Hematopoietic multipotent progenitor cell treated with erythropoietin and hydrocortisone succinate and interleukin-3 and kit ligand, for 15 days (in vitro differentiated cells): Measurements from ENCODE around the gene AFTPH.

Source experiments
- DNase-seq: peaks from one replicate; pipeline ENCODE4 v3.0.0-alpha.2; 2015; ENCODE audit warnings: low spot score

Gene AFTPH

GRCh38 chr2:64593035-64593655, 69.0 kb downstream of the AFTPH start:
- DNase-seq = no peak

- no peak for DNase-seq
These were observed 70.3 kb downstream of the AFTPH start for GRCh38 chr2:64594226-64594989.

- no peak for DNase-seq
These were observed 71.5 kb downstream of the AFTPH start for GRCh38 chr2:64595397-64596176.

GRCh38 chr2:64598226-64598625, 74.1 kb downstream of the AFTPH start:
- no peak for DNase-seq

DNA sequence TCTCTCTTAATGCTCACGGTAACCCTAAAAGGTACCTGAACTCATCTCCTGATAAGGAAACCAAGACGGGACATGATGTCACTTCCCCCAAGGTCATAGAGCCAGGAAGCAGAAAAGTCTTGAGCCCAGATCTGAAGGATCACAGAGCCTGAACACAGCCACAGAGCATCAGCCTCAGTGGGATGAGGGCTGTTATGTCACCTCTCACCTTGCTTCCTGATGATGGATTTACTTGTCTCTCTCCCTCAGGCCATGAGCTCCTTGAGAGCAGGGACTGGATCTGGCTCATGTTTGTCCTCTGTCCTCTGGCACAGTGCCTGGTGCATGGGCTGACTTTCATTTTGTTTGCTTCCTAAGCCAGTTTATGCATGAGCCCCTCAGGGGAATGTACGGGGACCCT, 75.3 kb downstream of the AFTPH start:
- DNase-seq = no peak

DNA sequence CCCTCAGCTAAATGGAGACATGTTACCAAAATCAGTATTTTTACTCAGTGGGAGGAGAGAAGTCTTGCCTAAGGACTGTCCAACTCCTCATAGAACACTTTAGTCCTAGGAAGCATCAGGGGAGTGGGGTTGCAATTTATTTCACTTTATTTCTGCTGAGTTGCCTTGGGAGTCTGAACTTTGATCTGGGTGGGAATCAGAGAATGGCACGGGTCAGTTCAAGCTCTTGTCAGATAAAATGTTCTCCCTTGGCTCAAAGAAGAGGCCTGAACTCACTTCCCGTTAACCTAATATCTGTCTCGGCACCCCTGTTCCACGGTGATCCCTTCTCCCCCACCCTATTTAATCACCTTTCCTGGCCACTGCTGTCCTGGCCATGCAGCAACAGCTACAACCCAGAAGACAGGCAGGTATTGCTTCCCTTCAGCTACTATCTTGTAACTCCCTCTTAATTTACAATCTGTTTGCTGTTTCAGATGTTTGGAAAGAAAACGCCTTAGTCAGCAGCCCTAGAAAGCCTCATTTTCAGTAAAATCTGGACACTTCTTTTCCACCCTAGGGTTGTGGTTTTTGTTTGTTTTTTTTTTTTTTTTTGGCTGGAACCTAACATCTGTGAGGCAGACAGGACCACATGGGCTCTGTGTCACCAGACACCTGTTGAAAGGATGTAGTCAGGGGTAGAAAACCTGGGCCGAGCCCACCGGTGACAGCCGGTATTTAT, 77.1 kb downstream of the AFTPH start:
- no peak for DNase-seq

- DNase-seq = no peak
These were observed 77.8 kb downstream of the AFTPH start for GRCh38 chr2:64601785-64602391.

DNA sequence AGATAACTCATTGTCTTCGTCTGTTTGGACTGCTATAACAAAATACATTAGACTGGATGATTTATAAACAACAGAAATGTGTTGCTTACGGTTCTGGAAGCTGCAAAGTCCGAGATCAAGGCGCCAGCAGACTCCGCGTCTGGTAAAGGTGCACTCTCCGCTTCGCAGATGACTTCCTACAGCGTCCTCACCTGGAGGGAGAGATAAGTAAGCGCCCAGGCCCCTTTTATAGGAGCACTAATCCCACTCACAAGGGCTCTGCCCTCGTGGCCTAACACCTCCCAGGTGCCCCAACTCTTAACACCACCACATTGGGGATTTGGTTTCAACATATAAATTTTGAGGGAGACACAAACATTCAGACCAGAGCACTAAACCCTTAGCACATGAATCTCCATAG, 78.3 kb downstream of the AFTPH start:
- DNase-seq = no peak

GRCh38 chr2:64604155-64604554, 80.0 kb downstream of the AFTPH start:
- no peak for DNase-seq

DNA sequence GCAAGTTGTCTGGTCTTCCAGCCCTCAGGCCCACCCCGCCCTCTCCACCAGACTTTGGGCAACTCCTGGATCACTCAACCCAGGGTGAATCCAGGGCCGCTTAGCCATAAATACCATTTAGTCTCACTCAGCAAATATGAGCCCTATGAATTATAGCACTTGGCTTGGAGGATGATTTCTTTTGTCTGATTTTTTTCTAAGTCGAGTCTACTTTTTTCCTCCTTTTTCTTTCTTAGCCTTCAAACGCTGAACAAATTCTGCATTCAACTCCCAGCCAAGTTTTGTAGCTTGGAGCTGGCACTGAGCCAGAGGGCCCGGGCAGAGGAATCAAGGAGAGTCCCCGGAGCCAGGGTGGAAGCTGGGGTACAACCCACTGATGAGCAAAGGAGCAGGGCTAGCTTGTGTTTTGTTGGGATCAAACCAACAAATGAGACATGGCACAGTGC, 80.9 kb downstream of the AFTPH start:
- no peak for DNase-seq

GRCh38 chr2:64605991-64606478, 81.9 kb downstream of the AFTPH start:
- no peak for DNase-seq

DNA sequence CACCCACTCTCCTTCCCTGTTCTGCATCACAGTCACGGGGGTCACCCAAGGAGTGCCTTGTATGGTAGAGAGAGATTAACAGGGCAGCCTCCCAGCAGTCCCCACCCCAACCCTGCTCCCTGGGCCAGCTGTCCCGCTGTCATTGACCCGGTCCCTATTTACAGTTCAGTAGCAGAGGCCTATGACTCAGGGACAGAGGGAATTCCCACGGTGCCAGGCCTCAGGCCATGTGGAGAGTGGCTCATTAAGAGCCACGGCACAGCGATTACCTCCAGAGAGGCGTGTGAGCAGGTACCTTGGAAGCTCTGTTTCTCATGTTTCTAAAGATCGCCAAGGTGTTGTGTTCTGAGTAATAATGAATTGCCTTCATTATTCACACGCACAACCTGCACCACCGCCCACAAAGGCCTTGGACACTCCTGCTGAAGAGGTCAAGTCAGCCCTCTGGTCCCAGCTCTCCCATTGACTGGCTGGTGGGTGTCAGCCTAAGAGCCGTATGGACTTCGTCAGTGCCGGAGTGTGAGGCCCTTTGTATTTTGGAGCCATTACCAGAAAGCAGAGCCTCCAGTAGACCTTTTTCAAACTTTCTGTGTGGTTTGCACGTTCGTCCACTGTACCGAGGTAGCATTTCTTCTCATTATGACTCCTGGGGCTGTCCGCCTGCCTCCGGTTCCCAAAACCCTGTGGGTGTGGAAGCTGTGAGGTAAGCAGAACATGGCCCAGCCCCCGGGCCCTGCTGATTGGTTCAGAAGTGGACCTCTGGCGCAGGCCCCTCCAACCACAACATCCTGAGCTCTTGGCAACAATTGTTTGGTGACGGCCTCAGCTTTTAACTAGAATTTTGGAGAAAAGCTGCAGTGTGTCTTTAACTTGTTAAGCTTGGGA, 82.6 kb downstream of the AFTPH start:
- peak; percentile 88 for DNase-seq

GRCh38 chr2:64607381-64608304, 83.5 kb downstream of the AFTPH start:
- DNase-seq = no peak

- DNase-seq = no peak
These were observed 84.7 kb downstream of the AFTPH start for GRCh38 chr2:64608867-64609226.

DNA sequence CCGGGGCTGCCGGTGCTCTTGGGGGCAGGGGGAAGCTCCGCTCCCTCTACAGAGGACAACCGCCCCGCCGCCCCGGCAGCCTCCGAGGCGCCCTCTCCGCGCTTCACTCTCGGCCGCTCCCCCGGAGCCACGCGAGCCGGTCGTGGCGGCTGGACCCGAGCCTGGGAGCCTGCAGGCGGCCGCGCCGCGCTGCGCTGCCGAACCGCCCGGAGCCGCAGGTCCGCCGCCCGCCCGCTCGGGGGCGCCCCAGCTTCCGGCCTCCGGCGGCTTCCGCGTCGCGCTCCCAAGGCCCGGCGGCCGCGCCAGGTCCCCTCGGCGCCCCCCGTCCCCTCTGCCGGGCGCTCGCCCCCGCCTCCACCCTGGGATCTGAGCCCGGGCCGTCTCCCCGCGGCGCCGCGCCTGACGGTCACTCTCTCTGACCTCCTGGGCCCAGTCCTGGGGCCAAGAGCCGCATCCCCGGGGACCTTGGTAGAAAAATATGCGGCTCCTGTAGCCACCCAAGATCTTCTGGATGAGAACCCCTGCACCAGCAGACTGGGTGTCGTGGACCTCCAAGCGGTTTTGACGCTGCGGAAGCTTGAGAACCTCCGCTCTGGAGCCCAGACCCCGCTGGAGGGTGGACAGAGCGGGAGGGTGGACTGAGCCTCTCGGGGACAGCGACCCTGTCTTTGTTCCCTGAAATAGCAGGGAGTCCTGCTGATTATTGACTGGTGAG, 85.3 kb downstream of the AFTPH start:
- DNase-seq = peak; percentile 68

- DNase-seq = no peak
These were observed 85.8 kb downstream of the AFTPH start for GRCh38 chr2:64609942-64610281.

DNA sequence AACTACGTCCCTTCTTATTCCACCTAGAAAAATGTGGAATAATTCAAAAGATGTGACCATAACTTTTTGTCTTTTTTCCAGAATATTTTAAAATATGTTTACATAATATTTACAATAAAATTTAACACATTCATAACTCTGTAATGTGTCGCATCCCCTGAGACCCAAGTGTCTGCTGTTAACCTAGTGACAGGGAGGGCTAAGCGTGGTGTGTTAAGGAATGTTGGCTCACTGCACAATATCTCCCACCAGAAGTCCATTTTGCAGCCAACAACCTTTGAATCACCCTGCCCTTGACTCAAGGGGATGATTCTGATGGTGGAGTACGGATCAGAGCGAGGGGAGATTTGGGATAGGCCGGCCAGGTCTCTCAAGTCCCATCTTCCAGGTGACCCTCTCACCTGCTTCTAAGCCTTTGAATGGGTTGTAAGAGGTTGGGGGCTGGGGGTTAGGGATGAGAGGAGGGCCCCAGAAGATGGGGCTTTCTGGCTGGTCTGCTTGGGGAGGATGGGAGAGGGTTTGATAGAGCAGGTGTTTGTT, 86.3 kb downstream of the AFTPH start:
- no peak for DNase-seq

- DNase-seq = no peak
These were observed 88.6 kb downstream of the AFTPH start for GRCh38 chr2:64612575-64613195.
